Measurements from ENCODE around the gene VAMP2.

VAMP2 gene

GRCh38 chr17:8122924-8123694, 39.6 kb downstream of the VAMP2 start:
- no peak for DNase-seq (ENCODE audit: low spot score)

- DNase-seq (ENCODE audit: low spot score) = no peak
Observed at GRCh38 chr17:8122422-8122923, 40.3 kb downstream of the VAMP2 start.

- DNase-seq (ENCODE audit: low spot score) = peak; percentile 77
Observed at GRCh38 chr17:8121681-8122421, 40.9 kb downstream of the VAMP2 start.

- no peak for DNase-seq (ENCODE audit: low spot score)
Observed at GRCh38 chr17:8121407-8121680, 41.4 kb downstream of the VAMP2 start.

- DNase-seq (ENCODE audit: low spot score) = peak; percentile 63
Observed at GRCh38 chr17:8120520-8121406, 42.0 kb downstream of the VAMP2 start.

- peak; percentile 87 for DNase-seq (ENCODE audit: low spot score)
Observed at GRCh38 chr17:8119581-8120519, 42.9 kb downstream of the VAMP2 start.

DNA sequence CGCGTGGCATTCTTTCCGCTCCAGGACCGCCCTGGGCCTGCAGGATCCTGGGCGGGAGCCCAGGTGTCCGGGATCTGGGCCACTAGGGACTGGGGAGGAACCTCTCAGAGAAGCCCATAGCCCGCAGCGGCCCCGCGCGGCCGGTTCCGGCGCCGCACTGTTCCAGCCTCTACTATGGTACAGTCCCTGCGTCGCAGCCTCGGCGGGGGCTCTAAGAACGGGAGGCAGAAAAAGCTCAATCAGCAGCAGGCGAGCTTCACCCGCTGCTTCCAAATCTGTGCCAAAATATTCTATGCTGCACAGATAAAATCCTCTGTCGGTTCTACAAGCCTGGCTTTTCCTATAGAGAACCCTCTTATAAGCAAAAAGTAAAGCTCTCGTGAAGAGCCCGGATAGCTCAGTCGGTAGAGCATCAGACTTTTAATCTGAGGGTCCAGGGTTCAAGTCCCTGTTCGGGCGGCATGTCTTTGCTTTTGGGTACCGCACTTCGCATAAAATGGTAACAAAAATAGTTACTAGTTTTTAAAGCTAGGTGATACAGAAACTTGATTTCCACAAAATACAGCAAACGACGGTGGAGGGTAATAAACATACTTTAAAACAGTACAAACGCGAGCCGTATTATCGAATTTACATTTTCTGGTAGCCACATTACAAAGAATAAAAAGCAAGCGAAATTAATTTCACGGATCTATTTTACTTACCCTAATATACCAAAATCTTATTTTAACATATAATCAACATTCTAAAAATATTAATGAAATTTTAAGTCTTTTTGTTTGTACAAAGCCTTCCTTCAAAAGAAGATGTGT, 43.8 kb downstream of the VAMP2 start:
- DNase-seq (ENCODE audit: low spot score) = peak; percentile 88

DNA sequence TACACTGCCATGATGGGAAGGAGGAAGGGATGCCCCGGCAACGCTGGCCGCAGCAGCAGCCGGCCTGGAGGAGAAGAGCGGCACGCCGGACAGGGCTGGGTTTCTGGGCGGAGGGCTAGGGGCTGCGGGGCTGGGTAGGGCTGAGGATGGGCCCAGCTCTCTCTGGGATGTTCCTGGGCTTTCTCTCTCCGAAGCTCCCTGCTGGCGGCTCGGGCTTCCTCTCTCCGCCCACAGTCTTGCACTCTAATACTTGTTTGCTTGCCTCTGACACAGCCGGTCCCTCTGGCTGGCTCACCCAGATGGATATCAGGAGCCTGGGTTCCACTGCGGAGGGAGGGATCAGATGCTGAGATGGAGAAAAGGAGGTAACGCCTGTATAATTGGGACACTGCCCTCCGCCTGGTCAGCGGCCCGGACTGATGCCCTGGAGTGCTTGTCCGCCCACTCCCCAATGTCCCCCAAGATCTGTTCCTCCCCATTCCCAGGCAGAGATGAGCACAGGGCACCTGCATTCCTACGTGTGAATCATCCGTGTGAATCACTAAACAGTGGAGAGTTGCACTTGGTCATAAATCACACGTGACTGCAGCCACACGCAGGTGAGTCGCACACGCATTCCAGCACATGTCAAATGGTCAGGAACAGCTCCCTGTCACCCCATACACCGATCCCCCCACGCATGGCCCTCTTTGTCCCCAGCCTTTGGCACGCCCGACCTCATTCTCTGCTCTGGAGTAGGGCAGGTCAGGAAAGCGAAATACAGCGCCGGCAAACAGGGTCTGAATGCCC, 44.6 kb downstream of the VAMP2 start, which contains the start of gene ALOXE3:
ALOXE3 (minus strand) TSS at position 535 of the 789 bp plus-strand sequence; CDS start at position 11, 524 bp downstream.
- DNase-seq (ENCODE audit: low spot score) = peak; percentile 23

DNA sequence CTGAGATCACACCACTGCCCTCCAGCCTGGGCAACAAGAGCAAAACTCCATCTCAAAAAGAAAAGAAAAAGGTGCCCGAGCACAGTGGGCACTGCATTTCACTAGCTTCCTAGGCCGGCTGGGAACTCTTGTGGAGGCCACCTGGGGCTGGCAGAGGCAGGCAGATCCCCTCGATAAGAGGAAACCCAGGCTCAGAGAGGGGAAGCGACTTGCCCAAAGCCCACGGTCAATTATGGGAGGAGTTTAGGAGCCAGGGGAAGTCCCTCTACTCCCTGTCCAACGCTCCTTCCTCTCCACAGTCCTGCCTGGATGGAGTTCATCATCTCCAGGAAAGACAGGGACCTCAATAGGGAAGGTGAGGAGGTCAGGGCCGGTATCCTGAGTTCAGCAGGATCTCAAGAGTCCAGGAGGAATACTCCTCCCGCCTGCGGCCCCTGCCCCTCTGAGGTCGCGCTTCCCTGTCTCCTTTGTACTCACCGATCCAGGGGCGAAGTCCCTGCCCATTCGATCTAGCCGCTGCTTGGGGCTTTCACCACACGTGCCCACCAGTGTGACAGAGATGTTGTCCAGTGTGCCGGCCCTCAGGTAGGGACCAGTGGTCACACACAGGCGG, 45.3 kb downstream of the VAMP2 start:
- DNase-seq (ENCODE audit: low spot score) = no peak

- DNase-seq (ENCODE audit: low spot score) = no peak
Observed at GRCh38 chr17:8116776-8117175, 46.0 kb downstream of the VAMP2 start.

GRCh38 chr17:8110907-8111306, 51.8 kb downstream of the VAMP2 start:
- DNase-seq (ENCODE audit: low spot score) = no peak

GRCh38 chr17:8110456-8110804, 52.3 kb downstream of the VAMP2 start:
- DNase-seq (ENCODE audit: low spot score) = no peak

GRCh38 chr17:8109661-8110455, 52.9 kb downstream of the VAMP2 start:
- peak; percentile 31 for DNase-seq (ENCODE audit: low spot score)

Data from Ammon's horn (tissue), 1 donor.